Esophagus squamous epithelium (tissue), 4 donors: ENCODE results near the gene DYNC1I1.

Source experiments
- POLR2A ChIP-seq, 4 donors: fragments of 450-650 bp; IDR thresholded peaks; one replicate each; pipeline ENCODE4 v1.6.1; 2017; ENCODE audit warnings: antibody characterized with exemption in 4 of 4, mild to moderate bottlenecking in 4 of 4, moderate library complexity in 3 of 4
- TF ChIP-seq, protein P1 (sequence below), 6 experiments: fragments of 450-650 bp in 4 of 6; fragments of 200-600 bp in 2 of 6; sonication (generic) in 2 of 6; IDR thresholded peaks; one replicate each; pipeline ENCODE4 v1.5.1; 2016 to 2019; ENCODE audit warnings: antibody characterized with exemption in 6 of 6, mild to moderate bottlenecking in 4 of 6, moderate library complexity in 4 of 6

DNA sequence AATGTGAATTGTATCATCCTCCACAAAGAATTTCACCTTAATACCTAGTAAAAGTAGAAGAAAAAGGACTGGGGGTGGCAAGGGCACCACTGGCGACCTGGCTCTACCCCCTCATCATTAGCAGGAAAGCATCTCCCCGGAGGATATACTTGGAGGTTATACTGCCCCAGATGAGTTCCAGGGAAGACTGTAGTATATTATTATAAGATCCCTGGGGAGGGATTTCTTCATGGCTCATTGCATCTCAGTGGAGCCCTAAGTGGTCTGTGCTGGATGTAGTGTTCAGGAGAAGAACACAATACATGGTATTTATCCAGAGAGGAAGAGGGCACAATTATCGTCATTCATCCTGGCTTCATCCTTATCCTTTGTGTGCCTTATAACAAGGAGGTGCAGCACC lies 14.2 kb upstream of the DYNC1I1 start:
- TF ChIP-seq, protein P1, sequence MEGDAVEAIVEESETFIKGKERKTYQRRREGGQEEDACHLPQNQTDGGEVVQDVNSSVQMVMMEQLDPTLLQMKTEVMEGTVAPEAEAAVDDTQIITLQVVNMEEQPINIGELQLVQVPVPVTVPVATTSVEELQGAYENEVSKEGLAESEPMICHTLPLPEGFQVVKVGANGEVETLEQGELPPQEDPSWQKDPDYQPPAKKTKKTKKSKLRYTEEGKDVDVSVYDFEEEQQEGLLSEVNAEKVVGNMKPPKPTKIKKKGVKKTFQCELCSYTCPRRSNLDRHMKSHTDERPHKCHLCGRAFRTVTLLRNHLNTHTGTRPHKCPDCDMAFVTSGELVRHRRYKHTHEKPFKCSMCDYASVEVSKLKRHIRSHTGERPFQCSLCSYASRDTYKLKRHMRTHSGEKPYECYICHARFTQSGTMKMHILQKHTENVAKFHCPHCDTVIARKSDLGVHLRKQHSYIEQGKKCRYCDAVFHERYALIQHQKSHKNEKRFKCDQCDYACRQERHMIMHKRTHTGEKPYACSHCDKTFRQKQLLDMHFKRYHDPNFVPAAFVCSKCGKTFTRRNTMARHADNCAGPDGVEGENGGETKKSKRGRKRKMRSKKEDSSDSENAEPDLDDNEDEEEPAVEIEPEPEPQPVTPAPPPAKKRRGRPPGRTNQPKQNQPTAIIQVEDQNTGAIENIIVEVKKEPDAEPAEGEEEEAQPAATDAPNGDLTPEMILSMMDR (IDR thresholded peaks at IDR 0.05) = no peak
- no peak for TF ChIP-seq POLR2A (IDR thresholded peaks at IDR 0.05)
